Measurements from ENCODE around the gene MSI2. TPM values are rescaled to one million over a fixed set of nuclear protein-coding genes. Genes with fewer than 3 reads are reported as not detected.

Gene MSI2
- total and polyA plus RNA-seq, 2 donors (not counting 3 experiments of a cell fraction or from before 2014, with no cell fraction given), result 20.9 to 59.3 TPM

- POLR2A ChIA-PET, result no interaction called here
- intact Hi-C loops (cut with micrococcal nuclease), result no loop called here
- H3K4me2 ChIP-seq (ENCODE audit: insufficient read depth, low read length), result no peak overlapping the region
- H3K27me3 ChIP-seq (ENCODE audit: control insufficient read depth in 2 of 2, insufficient read depth in 2 of 2, low read length in 2 of 2), result no peaks in the 10 kb centered on the region
- peak; percentile 88 for FAIRE-seq
- H4K20me1 ChIP-seq (replicated peaks; ENCODE audit: control insufficient read depth, extremely low read depth, insufficient read depth, low read length), result no peaks in the 10 kb centered on the region
- no peaks in the 10 kb centered on the region for H3K9me1 ChIP-seq (replicated peaks; ENCODE audit: control insufficient read depth, extremely low read depth, insufficient read depth, low read length)
- H3K9ac ChIP-seq (replicated peaks; ENCODE audit: extremely low read depth, insufficient read depth, low read length), result no peak overlapping the region
- H3K27ac ChIP-seq (ENCODE audit: insufficient read depth, low read depth, low read length), result no peak overlapping the region
- BruUV-seq (replicated peaks), result no TSS peak
- H3K4me1 ChIP-seq (ENCODE audit: control insufficient read depth, extremely low read depth, insufficient read depth, low read length), result peaks cover 11% of the 10 kb centered on the region
- DNase-seq (ENCODE audit: low read depth, low spot score), result peak; percentile 60
- dilution Hi-C loops (cut with MboI; ENCODE audit: extremely low pct_ligation_motif_present, low sequenced_read_pairs), result no loop called here
- no peaks in the 10 kb centered on the region for H3K79me2 ChIP-seq (ENCODE audit: control insufficient read depth, insufficient read depth, low read length)
- H3K4me3 ChIP-seq (replicated peaks in 1 of 3; ENCODE audit: insufficient read depth in 1 of 3, low read depth in 1 of 3, low read length in 3 of 3), result no peak overlapping the region
- no peaks in the 10 kb centered on the region for H3K9me3 ChIP-seq (replicated peaks; ENCODE audit: control insufficient read depth, insufficient read depth, low read length)
- H3K36me3 ChIP-seq (ENCODE audit: control insufficient read depth in 2 of 2, extremely low read depth in 1 of 2, insufficient read depth in 2 of 2, low read length in 2 of 2), result no peaks in the 10 kb centered on the region
- no peak overlapping the region for H2AFZ ChIP-seq (ENCODE audit: low read depth, low read length)
- TF ChIP-seq POLR2A (IDR thresholded peaks at IDR 0.05; ENCODE audit: low read depth, low read length), result no peak
- peak; percentile 99 for TF ChIP-seq GATA2 (IDR thresholded peaks at IDR 0.05; ENCODE audit: insufficient read depth, insufficient read length, low read depth, low read length)
- TF ChIP-seq JUN (IDR thresholded peaks at IDR 0.05; ENCODE audit: borderline replicate concordance, insufficient read depth, insufficient read length, low read depth), result peak; percentile 74
- TF ChIP-seq EZH2 (IDR thresholded peaks at IDR 0.05; ENCODE audit: borderline replicate concordance, low read depth, low read length, severe bottlenecking), result no peak
- TF ChIP-seq POLR2AphosphoS5 (IDR thresholded peaks at IDR 0.05; ENCODE audit: insufficient read depth, low read depth, low read length), result peak; percentile 50
- peak; percentile 67 for TF ChIP-seq FOS (IDR thresholded peaks at IDR 0.05; ENCODE audit: borderline replicate concordance, insufficient read depth, low read length)
- TF ChIP-seq MYC (IDR thresholded peaks at IDR 0.05; ENCODE audit: low read depth, low read length), result no peak
- CTCF ChIA-PET, result interaction anchor here (0.6 kb wide), 1 partner anchor 35 kb away, joined by 3 read pairs; no protein-coding TSS in a partner anchor
These were observed 224.3 kb downstream of the MSI2 start for GRCh38 chr17:57480438-57481196.

- Histone ChIP-seq H3K9me1 (replicated peaks; ENCODE audit: control insufficient read depth, extremely low read depth, insufficient read depth, low read length) (no peaks in the 10 kb centered on the region), H4K20me1 (replicated peaks; ENCODE audit: control insufficient read depth, extremely low read depth, insufficient read depth, low read length) (no peaks in the 10 kb centered on the region), H2AFZ (ENCODE audit: low read depth, low read length) (no peak overlapping the region), H3K4me1 (ENCODE audit: control insufficient read depth, extremely low read depth, insufficient read depth, low read length) (peaks cover 11% of the 10 kb centered on the region), H3K36me3 (ENCODE audit: control insufficient read depth in 2 of 2, extremely low read depth in 1 of 2, insufficient read depth in 2 of 2, low read length in 2 of 2) (no peaks in the 10 kb centered on the region), H3K27me3 (ENCODE audit: control insufficient read depth in 2 of 2, insufficient read depth in 2 of 2, low read length in 2 of 2) (no peaks in the 10 kb centered on the region), H3K4me3 (replicated peaks in 1 of 3; ENCODE audit: insufficient read depth in 1 of 3, low read depth in 1 of 3, low read length in 3 of 3) (no peak overlapping the region), H3K9ac (replicated peaks; ENCODE audit: extremely low read depth, insufficient read depth, low read length) (no peak overlapping the region), H3K27ac (ENCODE audit: insufficient read depth, low read depth, low read length) (no peak overlapping the region), H3K4me2 (ENCODE audit: insufficient read depth, low read length) (no peak overlapping the region), H3K79me2 (ENCODE audit: control insufficient read depth, insufficient read depth, low read length) (no peaks in the 10 kb centered on the region), H3K9me3 (replicated peaks; ENCODE audit: control insufficient read depth, insufficient read depth, low read length) (no peaks in the 10 kb centered on the region)
- POLR2A ChIA-PET, result no interaction called here
- intact Hi-C loops (cut with micrococcal nuclease) (no loop called here), dilution Hi-C loops (cut with MboI; ENCODE audit: extremely low pct_ligation_motif_present, low sequenced_read_pairs) (no loop called here)
- CTCF ChIA-PET, result interaction anchor here (1.2 to 1.3 kb wide), 2 partner anchors 239 to 266 kb away, joined by 3 read pairs; no protein-coding TSS in a partner anchor
- DNase-seq (ENCODE audit: low read depth, low spot score) (no peak), FAIRE-seq (no peak)
- no peak for TF ChIP-seq MAX (IDR thresholded peaks at IDR 0.05; ENCODE audit: insufficient read depth, insufficient read length)
- no TSS peak for BruUV-seq (replicated peaks)
These were observed 225.6 kb downstream of the MSI2 start for GRCh38 chr17:57481910-57482391.

All from endothelial cell of umbilical vein (primary cell).